SK-N-SH treated with all-trans-retinoic acid at 6 μM for 48 hours (cell line): ENCODE results near the gene CEP250.
"Not testable (repeated sequence)": the region's sequence is repeated elsewhere in the genome, so short reads cannot be mapped to it uniquely, and the experiment has no call there.

ENCODE experiments used
- ATAC-seq: fragments of 200-7000 bp; cut with Tn5 transposase; 3 replicates; pipeline ENCODE4 v1.9.1; 2020; ENCODE audit warnings: mild to moderate bottlenecking, moderate library complexity
- ARNTL ChIP-seq: fragments of 450-650 bp; formaldehyde crosslinking; IDR thresholded peaks from 2 replicates; pipeline ENCODE4 v1.5.0; 2020; ENCODE audit warnings: low read depth, mild to moderate bottlenecking, moderate library complexity, borderline replicate concordance
- BACH2 ChIP-seq: fragments of 250-450 bp; sonication (Bioruptor Pico); IDR thresholded peaks from 2 replicates; pipeline ENCODE4 v1.9.0; 2021; ENCODE audit warnings: mild to moderate bottlenecking, borderline replicate concordance
- CREB5 ChIP-seq: fragments of 250-450 bp; sonication (Bioruptor Pico); IDR thresholded peaks from 2 replicates; pipeline ENCODE4 v1.5.1; 2020; ENCODE audit warnings: low read depth, mild to moderate bottlenecking, moderate library complexity
- CSDC2 ChIP-seq: fragments of 250-450 bp; sonication (Bioruptor Pico); IDR thresholded peaks from 2 replicates; pipeline ENCODE4 v1.5.0; 2020; ENCODE audit warnings: mild to moderate bottlenecking, moderate library complexity
- ESRRG ChIP-seq: fragments of 250-450 bp; sonication (Bioruptor Pico); IDR thresholded peaks from 2 replicates; pipeline ENCODE4 v1.6.1; 2021; ENCODE audit warnings: mild to moderate bottlenecking
- GLIS3 ChIP-seq: fragments of 250-450 bp; sonication (Bioruptor Pico); IDR thresholded peaks from 2 replicates; pipeline ENCODE4 v1.5.0; 2020; ENCODE audit warnings: mild to moderate bottlenecking, moderate library complexity
- ISL1 ChIP-seq: fragments of 250-450 bp; sonication (Bioruptor Pico); IDR thresholded peaks from 2 replicates; pipeline ENCODE4 v2.1.2; 2022; ENCODE audit warnings: mild to moderate bottlenecking, moderate library complexity
- OSR1 ChIP-seq: fragments of 250-450 bp; sonication (Bioruptor Pico); IDR thresholded peaks from 2 replicates; pipeline ENCODE4 v1.8.0; 2022; ENCODE audit warnings: moderate library complexity, mild to moderate bottlenecking, inconsistent platforms
- PATZ1 ChIP-seq: fragments of 250-450 bp; sonication (Bioruptor Pico); IDR thresholded peaks from 2 replicates; pipeline ENCODE4 v1.8.0; 2020; ENCODE audit warnings: mild to moderate bottlenecking, moderate library complexity, borderline replicate concordance
- POU6F1 ChIP-seq: fragments of 250-450 bp; sonication (Bioruptor Pico); IDR thresholded peaks from 2 replicates; pipeline ENCODE4 v1.8.0; 2021; ENCODE audit warnings: low read depth, mild to moderate bottlenecking, moderate library complexity, borderline replicate concordance
- PPARA ChIP-seq: fragments of 250-450 bp; sonication (Bioruptor Pico); IDR thresholded peaks from 2 replicates; pipeline ENCODE4 v1.5.0; 2020; ENCODE audit warnings: mild to moderate bottlenecking, borderline replicate concordance
- RARB ChIP-seq: fragments of 250-450 bp; sonication (Bioruptor Pico); IDR thresholded peaks from 2 replicates; pipeline ENCODE4 v1.8.0; 2021; ENCODE audit warnings: mild to moderate bottlenecking, moderate library complexity
- SNAI2 ChIP-seq: fragments of 250-450 bp; sonication (Bioruptor Pico); IDR thresholded peaks from 2 replicates; pipeline ENCODE4 v1.5.0; 2020; ENCODE audit warnings: mild to moderate bottlenecking, moderate library complexity
- TCF4 ChIP-seq: fragments of 250-450 bp; sonication (Bioruptor Pico); IDR thresholded peaks from 2 replicates; pipeline ENCODE4 v1.8.0; 2021; ENCODE audit warnings: mild to moderate bottlenecking, moderate library complexity, borderline replicate concordance
- TOX ChIP-seq: fragments of 250-450 bp; sonication (Bioruptor Pico); IDR thresholded peaks from 2 replicates; pipeline ENCODE4 v1.8.0; 2021; ENCODE audit warnings: mild to moderate bottlenecking, moderate library complexity, borderline replicate concordance
- TSHZ2 ChIP-seq: fragments of 250-450 bp; sonication (Bioruptor Pico); IDR thresholded peaks from 2 replicates; pipeline ENCODE4 v1.5.0; 2020; ENCODE audit warnings: mild to moderate bottlenecking, moderate library complexity
- ZC3H10 ChIP-seq: fragments of 250-450 bp; sonication (Bioruptor Pico); IDR thresholded peaks from 2 replicates; pipeline ENCODE4 v1.5.1; 2021; ENCODE audit warnings: mild to moderate bottlenecking, moderate library complexity
- ZFP3 ChIP-seq: fragments of 250-450 bp; sonication (Bioruptor Pico); IDR thresholded peaks from 2 replicates; pipeline ENCODE4 v1.5.0; 2020; ENCODE audit warnings: mild to moderate bottlenecking, moderate library complexity
- ZFP30 ChIP-seq: fragments of 450-650 bp; formaldehyde crosslinking; IDR thresholded peaks from 2 replicates; pipeline ENCODE4 v1.5.0; 2022; ENCODE audit warnings: mild to moderate bottlenecking, moderate library complexity
- ZNF565 ChIP-seq: fragments of 450-650 bp; formaldehyde crosslinking; conservative IDR thresholded peaks from 2 replicates; pipeline ENCODE4 v1.5.0; 2020; ENCODE audit warnings: low read depth, mild to moderate bottlenecking, moderate library complexity
- ZNF70 ChIP-seq: fragments of 450-650 bp; formaldehyde crosslinking; IDR thresholded peaks from 2 replicates; pipeline ENCODE4 v1.5.0; 2020; ENCODE audit warnings: mild to moderate bottlenecking, moderate library complexity
- ZNF8 ChIP-seq: fragments of 450-650 bp; formaldehyde crosslinking; IDR thresholded peaks from 2 replicates; pipeline ENCODE4 v1.5.0; 2020; ENCODE audit warnings: mild to moderate bottlenecking, moderate library complexity

Gene CEP250

GRCh38 chr20:35448788-35449373, 6.5 kb upstream of the CEP250 start:
- no peak for ATAC-seq
- TF ChIP-seq ZNF70 (CRISPR knock-in tag) (no peak), ARNTL (CRISPR knock-in tag) (no peak), BACH2 (CRISPR knock-in tag) (no peak), ZFP3 (CRISPR knock-in tag) (no peak), CSDC2 (CRISPR knock-in tag) (no peak), TCF4 (CRISPR knock-in tag) (no peak), POU6F1 (CRISPR knock-in tag) (no peak), TSHZ2 (no peak), PPARA (no peak), RARB (CRISPR knock-in tag) (no peak), ESRRG (CRISPR knock-in tag) (no peak), ZNF565 (no peak), SNAI2 (no peak), ISL1 (CRISPR knock-in tag) (no peak), CREB5 (CRISPR knock-in tag) (no peak), PATZ1 (no peak), GLIS3 (CRISPR knock-in tag) (no peak), TOX (no peak), ZNF8 (CRISPR knock-in tag) (no peak)
- TF ChIP-seq, all 23 proteins: peak for 0

- ATAC-seq: not testable (repeated sequence)
Observed at GRCh38 chr20:35449855-35450254, 5.5 kb upstream of the CEP250 start.

- no peak for ATAC-seq
- TF ChIP-seq ZFP30 (no peak), ZNF70 (CRISPR knock-in tag) (no peak), PATZ1 (no peak), ISL1 (CRISPR knock-in tag) (no peak), ZNF8 (CRISPR knock-in tag) (no peak), ZC3H10 (no peak), ZNF565 (no peak), OSR1 (no peak), TSHZ2 (no peak), ZFP3 (CRISPR knock-in tag) (no peak), RARB (CRISPR knock-in tag) (no peak), TOX (no peak), TCF4 (CRISPR knock-in tag) (no peak), GLIS3 (CRISPR knock-in tag) (no peak), POU6F1 (CRISPR knock-in tag) (no peak), ARNTL (CRISPR knock-in tag) (no peak)
- TF ChIP-seq, all 23 proteins: peak for 0
Observed at GRCh38 chr20:35451295-35451694, 4.1 kb upstream of the CEP250 start.
